Ishikawa (cell line): ENCODE results near the gene FBXO7.

Experiments used
- NFIC ChIP-seq: IDR thresholded peaks from 2 replicates; pipeline ENCODE4 v1.6.1; 2012
- TAF1 ChIP-seq: IDR thresholded peaks from 2 replicates; pipeline ENCODE4 v1.6.1; 2012; ENCODE audit warnings: low read depth, mild to moderate bottlenecking
- TEAD4 ChIP-seq: IDR thresholded peaks from 2 replicates; pipeline ENCODE4 v1.6.1; 2012
- TF ChIP-seq, protein P1 (sequence below): IDR thresholded peaks from 2 replicates; pipeline ENCODE4 v1.6.1; 2012
- TF ChIP-seq, protein P2 (sequence below): IDR thresholded peaks from 2 replicates; pipeline ENCODE4 v1.6.1; 2012

DNA sequence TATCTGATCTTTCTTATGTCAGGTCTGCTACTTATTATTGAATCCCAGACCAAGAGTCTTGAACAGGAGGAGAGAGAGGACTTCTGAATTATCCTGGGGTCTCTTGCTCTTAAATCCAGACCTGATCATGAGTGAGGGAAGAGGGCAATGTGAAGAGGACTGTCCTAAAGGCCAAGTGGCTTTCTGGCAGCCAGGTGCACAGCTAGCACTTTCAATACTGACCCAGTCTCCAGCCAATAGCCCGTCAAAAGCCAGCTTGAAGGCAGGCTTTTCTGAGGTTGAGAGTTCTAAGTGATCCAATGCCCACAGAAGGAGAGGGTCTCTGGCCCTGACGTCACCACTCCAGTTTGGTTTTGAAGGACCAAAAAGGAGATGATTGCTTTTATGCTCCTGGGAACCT lies 37.2 kb downstream of the FBXO7 start:
- TF ChIP-seq, protein P1, sequence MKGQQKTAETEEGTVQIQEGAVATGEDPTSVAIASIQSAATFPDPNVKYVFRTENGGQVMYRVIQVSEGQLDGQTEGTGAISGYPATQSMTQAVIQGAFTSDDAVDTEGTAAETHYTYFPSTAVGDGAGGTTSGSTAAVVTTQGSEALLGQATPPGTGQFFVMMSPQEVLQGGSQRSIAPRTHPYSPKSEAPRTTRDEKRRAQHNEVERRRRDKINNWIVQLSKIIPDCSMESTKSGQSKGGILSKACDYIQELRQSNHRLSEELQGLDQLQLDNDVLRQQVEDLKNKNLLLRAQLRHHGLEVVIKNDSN = no peak
- TF ChIP-seq NFIC = no peak
- no peak for TF ChIP-seq TEAD4
- TF ChIP-seq, protein P2, sequence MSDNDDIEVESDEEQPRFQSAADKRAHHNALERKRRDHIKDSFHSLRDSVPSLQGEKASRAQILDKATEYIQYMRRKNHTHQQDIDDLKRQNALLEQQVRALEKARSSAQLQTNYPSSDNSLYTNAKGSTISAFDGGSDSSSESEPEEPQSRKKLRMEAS = no peak
- TF ChIP-seq TAF1 = no peak
